ENCODE data around the gene TMEM165.
A peak's percentile ranks its signal among the peaks of the same experiment; 100 is the strongest.

The TMEM165 gene

DNA sequence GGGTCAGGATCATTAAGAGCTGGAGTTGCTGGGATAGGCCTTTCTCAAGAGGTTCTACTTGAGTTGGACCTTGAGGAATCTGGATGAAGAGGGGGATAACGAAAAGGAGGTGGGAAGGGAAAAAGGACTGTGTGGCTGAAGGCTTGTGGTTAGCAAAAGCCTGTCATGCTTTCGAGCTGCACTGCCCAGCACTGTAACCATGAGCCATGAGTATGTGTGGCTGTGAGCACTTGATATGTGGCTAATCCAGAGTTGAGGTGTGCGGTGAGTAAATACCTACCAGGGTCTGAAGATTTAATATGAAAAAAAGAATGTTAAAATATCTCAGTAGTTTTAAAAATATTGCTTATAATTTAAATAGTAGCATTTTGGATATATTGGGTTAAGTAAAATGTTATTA is 11.4 kb downstream of the TMEM165 start:
- Mint-ChIP-seq H3K4me1 (ENCODE audit: low read depth) (peaks cover 39% of the 10 kb centered on the region), H3K36me3 (ENCODE audit: low read depth) (peaks cover 39% of the 10 kb centered on the region), H3K27me3 (ENCODE audit: low read depth) (no peaks in the 10 kb centered on the region), H3K9me3 (no peaks in the 10 kb centered on the region), H3K27ac (no peak overlapping the region), H3K4me3 (no peak overlapping the region)

DNA sequence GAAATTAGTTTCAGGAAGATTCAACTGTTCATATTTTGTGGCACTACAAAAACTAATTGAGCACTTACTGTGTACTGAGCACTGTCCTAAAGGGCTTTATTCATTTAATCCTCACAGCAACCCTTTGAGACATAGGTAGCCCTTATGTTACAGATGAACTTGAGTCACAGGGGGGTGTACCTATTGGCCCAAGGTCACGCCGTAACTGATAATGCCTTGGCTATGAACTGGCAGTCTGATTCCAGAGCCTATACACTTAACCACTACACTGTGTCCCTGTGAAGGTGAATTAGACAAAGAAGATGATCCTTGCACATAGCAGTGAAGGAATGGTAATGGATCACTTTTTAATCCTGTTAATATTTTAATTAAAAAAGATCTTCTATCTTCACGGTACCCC is 12.0 kb downstream of the TMEM165 start:
- Mint-ChIP-seq H3K27me3 (ENCODE audit: low read depth) (no peaks in the 10 kb centered on the region), H3K4me1 (ENCODE audit: low read depth) (peaks cover 39% of the 10 kb centered on the region), H3K4me3 (no peak overlapping the region), H3K36me3 (ENCODE audit: low read depth) (peaks cover 40% of the 10 kb centered on the region), H3K9me3 (no peaks in the 10 kb centered on the region), H3K27ac (no peak overlapping the region)

DNA sequence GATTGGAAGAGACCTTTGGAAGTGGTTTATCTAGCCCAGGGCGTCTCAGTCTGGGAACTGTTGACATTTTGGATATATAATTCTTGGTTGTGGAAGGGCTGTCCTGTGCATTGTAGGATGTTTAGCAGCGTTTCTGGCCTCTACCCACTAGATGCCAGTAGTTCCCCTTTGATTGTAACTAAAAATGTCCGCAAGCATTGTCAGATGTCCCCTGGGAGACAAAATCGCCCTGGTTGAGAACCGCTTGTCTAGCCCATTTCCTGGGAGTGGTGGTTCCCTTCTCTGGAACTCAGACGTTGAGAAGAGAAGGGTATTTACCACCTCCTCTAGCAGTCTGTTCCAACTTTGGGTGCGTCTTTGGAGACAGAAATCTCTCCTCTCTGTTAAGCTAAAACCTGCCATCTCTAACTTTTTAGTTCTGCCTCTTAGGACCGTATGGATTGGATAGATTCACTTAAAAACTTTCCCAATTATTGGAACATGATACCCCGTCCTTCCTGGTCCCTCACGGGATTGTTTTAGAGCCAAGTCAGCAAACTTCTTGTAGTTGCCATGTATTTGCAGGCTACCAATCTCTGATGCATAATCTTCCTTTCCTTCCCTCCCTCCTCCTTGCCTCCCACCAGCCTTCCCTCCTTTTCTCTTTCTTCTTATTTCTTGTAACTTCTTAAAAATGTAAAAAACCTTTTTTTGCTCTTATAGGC is 13.9 kb downstream of the TMEM165 start:
- Mint-ChIP-seq H3K4me1 (ENCODE audit: low read depth) (peaks cover 32% of the 10 kb centered on the region), H3K9me3 (no peaks in the 10 kb centered on the region), H3K27me3 (ENCODE audit: low read depth) (no peaks in the 10 kb centered on the region), H3K27ac (no peak overlapping the region), H3K4me3 (no peak overlapping the region), H3K36me3 (ENCODE audit: low read depth) (peaks cover 29% of the 10 kb centered on the region)

DNA sequence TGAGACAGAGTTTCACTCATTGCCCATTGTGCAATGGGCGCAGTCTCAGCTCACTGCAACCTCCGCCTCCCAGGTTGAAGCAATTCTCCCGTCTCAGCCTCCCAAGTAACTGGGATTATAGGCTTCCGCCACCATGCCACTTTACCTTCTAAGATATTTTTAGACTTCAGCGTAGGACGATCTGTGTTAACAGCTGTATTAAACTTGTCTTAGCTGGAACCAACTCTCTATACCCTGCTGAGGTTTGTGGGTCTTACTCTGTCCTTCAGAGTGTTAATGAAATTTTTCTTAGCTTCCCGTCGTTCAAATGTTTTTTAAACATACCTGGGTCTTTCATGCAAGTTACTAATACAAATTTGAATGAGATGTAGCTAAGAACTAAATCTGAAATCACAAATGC is 14.7 kb downstream of the TMEM165 start:
- Mint-ChIP-seq H3K4me1 (ENCODE audit: low read depth) (peaks cover 30% of the 10 kb centered on the region), H3K27me3 (ENCODE audit: low read depth) (no peaks in the 10 kb centered on the region), H3K9me3 (no peaks in the 10 kb centered on the region), H3K4me3 (no peak overlapping the region), H3K27ac (no peak overlapping the region), H3K36me3 (ENCODE audit: low read depth) (peaks cover 28% of the 10 kb centered on the region)

DNA sequence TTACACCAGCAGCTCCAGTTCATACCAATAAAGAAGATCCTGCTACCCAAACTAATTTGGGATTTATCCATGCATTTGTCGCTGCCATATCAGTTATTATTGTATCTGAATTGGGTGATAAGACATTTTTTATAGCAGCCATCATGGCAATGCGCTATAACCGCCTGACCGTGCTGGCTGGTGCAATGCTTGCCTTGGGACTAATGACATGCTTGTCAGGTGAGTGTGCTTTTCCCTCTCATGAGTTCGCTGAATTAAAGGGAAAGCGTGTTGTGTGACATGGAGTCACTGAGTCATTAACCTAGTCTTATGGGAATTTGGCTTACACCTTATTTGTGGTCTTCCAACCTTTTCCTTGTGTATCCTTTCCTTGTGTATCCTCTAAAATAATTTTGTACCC is 15.9 kb downstream of the TMEM165 start:
- Mint-ChIP-seq H3K4me1 (ENCODE audit: low read depth) (peaks cover 22% of the 10 kb centered on the region), H3K9me3 (no peaks in the 10 kb centered on the region), H3K36me3 (ENCODE audit: low read depth) (peaks cover 22% of the 10 kb centered on the region), H3K27me3 (ENCODE audit: low read depth) (no peaks in the 10 kb centered on the region), H3K4me3 (no peak overlapping the region), H3K27ac (no peak overlapping the region)

DNA sequence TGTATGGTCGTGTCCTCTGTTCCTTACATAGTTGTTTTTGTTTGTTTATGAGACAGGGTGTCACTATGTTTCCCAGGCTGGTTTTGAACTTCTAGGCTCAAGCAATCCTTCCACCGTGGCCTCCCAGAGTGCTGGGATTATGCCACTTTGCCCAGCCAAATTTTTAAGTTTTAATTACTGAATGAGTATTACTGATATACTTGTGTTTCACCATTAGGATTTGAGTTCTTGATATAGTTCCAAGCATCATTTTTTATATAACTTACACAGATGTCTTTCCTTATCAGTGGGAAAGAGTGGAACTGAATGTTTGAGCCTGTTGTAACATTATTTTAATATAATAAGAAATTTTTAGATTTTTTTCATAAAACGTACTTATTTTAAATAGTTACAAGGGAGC is 20.4 kb downstream of the TMEM165 start:
- Mint-ChIP-seq H3K27ac (no peak overlapping the region), H3K9me3 (no peaks in the 10 kb centered on the region), H3K27me3 (ENCODE audit: low read depth) (no peaks in the 10 kb centered on the region), H3K36me3 (ENCODE audit: low read depth) (peaks cover 34% of the 10 kb centered on the region), H3K4me1 (ENCODE audit: low read depth) (peaks cover 3% of the 10 kb centered on the region), H3K4me3 (no peak overlapping the region)

DNA sequence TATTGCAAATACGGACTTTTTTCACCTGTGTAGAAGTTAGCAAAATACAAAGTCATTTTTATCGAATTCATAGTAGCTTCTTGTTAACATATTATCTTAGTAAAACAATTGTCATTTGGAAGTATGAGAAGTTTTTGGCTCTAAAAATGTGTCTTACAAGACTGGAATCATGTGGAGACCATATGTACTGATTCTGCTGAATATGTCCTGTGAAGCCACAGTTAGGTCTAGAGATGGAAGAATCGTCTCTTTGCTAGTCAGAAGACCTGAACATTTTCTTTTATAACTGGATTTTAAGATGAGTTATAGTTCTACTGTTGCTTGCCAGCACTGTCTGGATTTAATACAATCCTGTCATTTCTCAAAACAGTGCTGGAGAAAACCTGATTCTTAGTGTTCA is 29.0 kb downstream of the TMEM165 start:
- Mint-ChIP-seq H3K9me3 (no peaks in the 10 kb centered on the region), H3K36me3 (ENCODE audit: low read depth) (peaks cover 46% of the 10 kb centered on the region), H3K27me3 (ENCODE audit: low read depth) (no peaks in the 10 kb centered on the region), H3K4me1 (ENCODE audit: low read depth) (peaks cover 3% of the 10 kb centered on the region), H3K27ac (no peak overlapping the region), H3K4me3 (no peak overlapping the region)

DNA sequence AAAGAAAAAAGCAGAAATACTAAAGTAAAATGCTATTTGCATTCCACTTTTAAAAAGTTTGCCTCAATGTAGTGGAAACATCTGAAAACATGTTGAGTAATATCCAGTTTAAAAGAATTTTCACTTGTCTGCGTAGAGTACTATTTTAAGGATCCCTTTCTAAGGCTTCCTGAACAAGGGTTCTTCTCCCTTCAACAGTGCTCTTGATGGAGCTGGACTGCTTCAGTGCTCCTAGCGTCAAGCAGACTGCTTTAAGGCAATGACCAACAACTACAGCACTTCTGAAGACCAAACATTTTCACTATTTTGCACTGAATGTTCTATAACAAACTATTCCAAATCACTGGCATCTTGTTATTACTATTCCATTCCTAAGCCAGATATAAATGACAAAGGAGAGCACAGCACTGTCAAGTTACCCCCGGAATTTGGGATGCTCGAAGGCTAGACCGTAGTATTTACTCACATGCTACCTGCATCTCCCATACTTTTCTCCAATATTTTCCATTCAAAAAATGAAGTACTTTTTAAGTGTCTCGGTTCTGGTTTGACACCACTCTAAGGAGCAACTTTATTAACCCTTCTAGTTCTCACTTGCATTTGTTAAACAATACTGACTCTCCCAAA is 36.1 kb downstream of the TMEM165 start:
- no peaks in the 10 kb centered on the region for H3K27me3 Mint-ChIP-seq (ENCODE audit: low read depth)
- peaks cover 29% of the 10 kb centered on the region for H3K36me3 Mint-ChIP-seq (ENCODE audit: low read depth)
- peaks cover 13% of the 10 kb centered on the region for H3K4me1 Mint-ChIP-seq (ENCODE audit: low read depth)
- H3K4me3 Mint-ChIP-seq = no peak overlapping the region
- H3K9me3 Mint-ChIP-seq = no peaks in the 10 kb centered on the region
- no peak overlapping the region for H3K27ac Mint-ChIP-seq

DNA sequence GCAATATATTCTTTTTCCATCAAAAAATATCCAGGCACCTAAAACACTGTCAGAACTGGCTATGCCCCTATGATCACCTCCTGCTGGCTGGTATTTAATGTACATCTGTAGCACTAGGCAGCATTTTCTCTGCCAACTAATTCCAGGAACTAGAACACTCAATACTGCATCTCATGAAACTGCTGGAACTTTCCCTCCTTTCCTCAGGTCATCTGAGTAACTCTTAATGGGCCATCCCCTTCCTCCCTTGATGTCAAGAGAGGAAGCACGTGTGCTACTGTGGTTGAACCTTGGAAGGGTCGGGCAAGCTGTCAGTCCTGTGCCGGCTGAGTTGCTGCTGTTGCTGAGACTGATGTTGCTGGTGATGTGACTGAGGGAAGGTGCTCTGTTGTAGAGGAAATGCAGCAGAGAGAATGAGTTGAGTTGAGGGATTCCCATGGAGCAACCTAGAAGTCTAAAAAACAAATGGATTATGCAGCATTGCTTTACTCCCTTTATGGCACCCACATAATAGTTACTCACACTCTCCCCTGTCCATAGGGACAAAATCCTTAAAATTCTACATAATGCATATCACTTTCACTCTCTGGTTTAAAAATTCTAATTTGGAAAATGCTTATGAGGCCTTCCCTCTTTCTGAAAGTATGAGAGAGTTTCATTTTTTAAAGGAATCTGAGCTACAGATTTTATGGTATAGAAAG is 39.5 kb downstream of the TMEM165 start:
- H3K9me3 Mint-ChIP-seq = no peaks in the 10 kb centered on the region
- peaks cover 29% of the 10 kb centered on the region for H3K36me3 Mint-ChIP-seq (ENCODE audit: low read depth)
- no peak overlapping the region for H3K27ac Mint-ChIP-seq
- H3K27me3 Mint-ChIP-seq (ENCODE audit: low read depth) = no peaks in the 10 kb centered on the region
- no peak overlapping the region for H3K4me3 Mint-ChIP-seq
- peaks cover 13% of the 10 kb centered on the region for H3K4me1 Mint-ChIP-seq (ENCODE audit: low read depth)

DNA sequence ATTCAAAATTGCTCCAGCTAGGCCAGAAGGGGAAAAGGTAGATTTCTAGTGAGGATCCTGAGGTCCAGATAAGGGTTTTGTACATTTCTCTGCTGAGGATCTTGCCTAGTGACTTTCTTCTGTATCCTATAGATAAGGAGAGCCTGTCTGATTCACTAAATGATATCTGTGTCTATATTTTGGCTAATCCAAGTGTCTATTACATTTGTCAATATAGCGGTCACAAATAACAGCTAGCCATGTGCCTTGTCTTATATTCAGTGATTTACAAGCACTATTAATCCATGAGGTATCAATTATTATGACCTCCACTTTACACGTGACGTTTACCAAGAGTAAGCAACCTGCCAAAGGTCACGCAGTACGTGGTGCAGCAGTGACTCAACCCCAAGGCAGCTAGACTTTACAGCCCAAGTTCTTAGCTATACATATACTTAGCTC is 41.6 kb downstream of the TMEM165 start:
- Mint-ChIP-seq H3K4me3 (no peak overlapping the region), H3K36me3 (ENCODE audit: low read depth) (peaks cover 28% of the 10 kb centered on the region), H3K27me3 (ENCODE audit: low read depth) (no peaks in the 10 kb centered on the region), H3K4me1 (ENCODE audit: low read depth) (peaks cover 18% of the 10 kb centered on the region), H3K27ac (no peak overlapping the region), H3K9me3 (no peaks in the 10 kb centered on the region)

DNA sequence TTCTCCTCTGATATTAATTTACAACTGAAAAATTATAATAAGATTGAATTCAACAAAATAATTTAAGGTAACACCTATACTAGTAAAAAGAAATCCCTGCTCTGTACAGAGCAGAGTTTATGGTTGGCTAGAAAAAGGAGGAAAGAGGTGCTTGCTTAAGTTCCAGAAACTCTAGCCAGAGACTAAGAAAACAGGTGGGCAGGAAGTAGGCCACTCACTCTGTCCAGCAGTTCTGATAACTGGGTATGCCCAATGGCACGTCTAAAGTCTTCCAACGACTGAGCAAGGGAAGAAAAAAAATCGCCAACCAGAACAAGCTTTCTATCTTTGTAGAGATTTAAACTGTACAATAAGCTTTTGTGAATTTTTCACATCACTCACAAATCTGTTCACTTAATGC is 42.1 kb downstream of the TMEM165 start:
- H3K36me3 Mint-ChIP-seq (ENCODE audit: low read depth) = peaks cover 27% of the 10 kb centered on the region
- no peaks in the 10 kb centered on the region for H3K27me3 Mint-ChIP-seq (ENCODE audit: low read depth)
- H3K27ac Mint-ChIP-seq = no peak overlapping the region
- no peaks in the 10 kb centered on the region for H3K9me3 Mint-ChIP-seq
- H3K4me1 Mint-ChIP-seq (ENCODE audit: low read depth) = peaks cover 21% of the 10 kb centered on the region
- H3K4me3 Mint-ChIP-seq = no peak overlapping the region

DNA sequence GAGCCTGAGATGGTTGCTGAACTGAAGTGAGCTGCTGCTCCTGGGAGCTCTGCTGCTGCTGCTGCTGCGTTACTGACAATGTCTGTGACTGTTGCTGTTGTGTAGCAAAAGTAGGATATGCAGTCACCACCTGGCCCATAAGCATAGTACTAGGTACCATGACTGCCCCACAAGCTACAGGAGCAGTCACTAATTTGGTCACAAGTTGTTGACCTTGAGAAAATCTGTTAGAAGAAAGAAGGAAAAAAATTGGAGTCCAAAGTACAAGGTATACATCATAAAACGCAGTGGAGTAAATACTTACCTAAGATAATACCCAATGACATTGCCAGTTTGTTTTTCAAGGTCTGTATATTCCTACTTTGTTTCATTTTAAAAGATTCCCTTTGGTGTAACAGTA is 42.6 kb downstream of the TMEM165 start:
- no peaks in the 10 kb centered on the region for H3K9me3 Mint-ChIP-seq
- H3K27me3 Mint-ChIP-seq (ENCODE audit: low read depth) = no peaks in the 10 kb centered on the region
- no peak overlapping the region for H3K4me3 Mint-ChIP-seq
- H3K36me3 Mint-ChIP-seq (ENCODE audit: low read depth) = peaks cover 23% of the 10 kb centered on the region
- H3K4me1 Mint-ChIP-seq (ENCODE audit: low read depth) = peaks cover 21% of the 10 kb centered on the region
- H3K27ac Mint-ChIP-seq = no peak overlapping the region

DNA sequence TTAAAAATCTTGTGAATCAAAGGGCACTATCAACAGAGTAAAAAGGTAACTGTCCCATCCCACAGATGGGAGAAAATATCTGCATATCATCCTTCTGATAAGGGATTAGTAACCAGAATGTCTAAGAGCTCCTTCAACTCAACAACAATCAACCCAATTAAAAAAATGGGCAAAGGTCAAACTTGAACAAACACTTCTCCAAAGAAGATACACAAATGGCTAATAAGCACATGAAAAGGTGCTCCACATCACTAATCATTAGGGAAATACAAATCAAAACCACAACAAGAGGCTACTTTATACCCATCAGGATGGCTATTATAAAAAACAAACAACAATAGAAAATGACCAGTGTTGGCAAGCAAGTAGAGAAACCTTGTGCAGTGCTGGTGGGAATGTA is 43.3 kb downstream of the TMEM165 start:
- no peaks in the 10 kb centered on the region for H3K9me3 Mint-ChIP-seq
- H3K27me3 Mint-ChIP-seq (ENCODE audit: low read depth) = no peaks in the 10 kb centered on the region
- no peak overlapping the region for H3K27ac Mint-ChIP-seq
- no peak overlapping the region for H3K4me3 Mint-ChIP-seq
- H3K36me3 Mint-ChIP-seq (ENCODE audit: low read depth) = peaks cover 23% of the 10 kb centered on the region
- peaks cover 21% of the 10 kb centered on the region for H3K4me1 Mint-ChIP-seq (ENCODE audit: low read depth)

DNA sequence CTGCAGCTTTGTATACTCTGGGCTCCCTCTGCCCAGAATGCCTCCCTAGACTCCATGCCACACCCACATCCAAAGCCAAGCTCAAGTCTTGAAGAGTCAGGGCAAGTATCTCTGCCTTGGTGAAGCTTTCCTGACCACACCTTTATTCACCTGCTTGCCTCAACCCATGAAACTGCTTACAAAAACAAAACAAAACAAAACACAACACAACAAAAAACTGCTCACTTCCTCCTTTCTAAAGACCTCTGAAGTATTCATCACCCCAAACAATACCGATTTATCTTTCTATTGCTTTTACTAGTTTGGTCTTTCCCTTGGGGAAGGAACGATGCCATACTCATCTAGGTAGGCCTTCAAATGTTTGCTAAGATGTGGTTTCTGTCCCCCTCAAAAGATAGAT is 45.0 kb downstream of the TMEM165 start:
- Mint-ChIP-seq H3K36me3 (ENCODE audit: low read depth) (peaks cover 15% of the 10 kb centered on the region), H3K27me3 (ENCODE audit: low read depth) (no peaks in the 10 kb centered on the region), H3K9me3 (no peaks in the 10 kb centered on the region), H3K4me3 (no peak overlapping the region), H3K4me1 (ENCODE audit: low read depth) (peaks cover 8% of the 10 kb centered on the region), H3K27ac (peak overlapping the region; percentile 43)

DNA sequence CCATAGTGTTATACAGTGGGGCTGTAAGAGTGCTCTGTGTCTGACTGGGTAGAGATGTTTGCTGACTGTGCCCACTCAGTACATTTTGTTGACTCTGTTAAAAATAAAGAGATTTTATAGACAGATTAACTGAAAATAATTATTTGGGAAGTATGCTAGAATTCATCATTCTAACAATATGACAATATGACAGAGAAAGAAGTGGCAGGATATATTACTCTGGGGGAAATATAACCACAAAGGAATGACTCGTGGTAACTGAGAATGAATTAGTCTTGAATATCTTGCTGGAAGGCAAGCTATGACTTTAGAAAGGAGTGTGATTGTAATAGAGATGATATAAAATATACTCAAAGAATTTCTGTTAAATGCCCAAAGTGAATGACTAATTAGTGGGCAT is 46.8 kb downstream of the TMEM165 start:
- H3K36me3 Mint-ChIP-seq (ENCODE audit: low read depth) = peaks cover 15% of the 10 kb centered on the region
- H3K4me3 Mint-ChIP-seq = no peak overlapping the region
- H3K27ac Mint-ChIP-seq = no peak overlapping the region
- H3K4me1 Mint-ChIP-seq (ENCODE audit: low read depth) = peaks cover 8% of the 10 kb centered on the region
- H3K27me3 Mint-ChIP-seq (ENCODE audit: low read depth) = no peaks in the 10 kb centered on the region
- no peaks in the 10 kb centered on the region for H3K9me3 Mint-ChIP-seq
